OCI-LY7 (cell line): Measurements from ENCODE around the gene ATP11A. TPM values are rescaled to one million over a fixed set of nuclear protein-coding genes. Genes with fewer than 3 reads are reported as not detected.

ENCODE experiments used
- BruUV-seq: library from RNA; stranded (reverse); fragments of 400-500 nt; replicated peaks from 2 replicates; lab custom pipeline; 2021; lab: Mats Ljungman, UMichigan
- CTCF ChIA-PET: fragments of 300-600 bp; sonication (Branson Sonifier 250); formaldehyde crosslinking; loops from one replicate; lab custom pipeline; 2022; ENCODE audit warnings: antibody characterized with exemption; ENCODE audit not compliant: unreplicated experiment; lab: Charles Lee
- POLR2A ChIA-PET: fragments of 300-600 bp; sonication (Branson Sonifier 250); formaldehyde crosslinking; loops from one replicate; lab custom pipeline; 2022; ENCODE audit warnings: antibody characterized with exemption; lab: Charles Lee
- DNase-seq: peaks from one replicate; pipeline ENCODE4 v3.0.0-alpha.2; 2015; ENCODE audit warnings: low spot score
- H2AFZ ChIP-seq: fragments of 200-600 bp; sonication (generic), shearing (Covaris generic); 2 replicates; pipeline ENCODE4 v1.6.1; 2014; ENCODE audit warnings: mild to moderate bottlenecking, antibody characterized with exemption, low read length, moderate library complexity
- H3K27ac ChIP-seq: fragments of 200-600 bp; sonication (generic); 2 replicates; pipeline ENCODE4 v1.5.1; 2014; ENCODE audit warnings: mixed run types, low read depth, mild to moderate bottlenecking, moderate library complexity, low read length, inconsistent platforms; ENCODE audit not compliant: poor library complexity, severe bottlenecking
- H3K36me3 ChIP-seq: fragments of 200-600 bp; sonication (generic); 2 replicates; pipeline ENCODE4 v1.6.1; 2014; ENCODE audit warnings: mild to moderate bottlenecking, antibody characterized with exemption, low read length, moderate library complexity, mixed read lengths; ENCODE audit not compliant: insufficient read depth
- H3K4me1 ChIP-seq: fragments of 200-600 bp; sonication (generic); 2 replicates; pipeline ENCODE4 v1.5.1; 2014; ENCODE audit warnings: mild to moderate bottlenecking, low read length; ENCODE audit not compliant: insufficient read depth, poor library complexity, severe bottlenecking
- H3K4me2 ChIP-seq: fragments of 200-600 bp; sonication (generic); 2 replicates; pipeline ENCODE4 v1.6.1; 2014; ENCODE audit warnings: mild to moderate bottlenecking, low read length
- H3K4me3 ChIP-seq: fragments of 200-600 bp; sonication (generic); 2 replicates; pipeline ENCODE4 v1.5.1; 2014; ENCODE audit warnings: mild to moderate bottlenecking, low read depth, low read length; ENCODE audit not compliant: poor library complexity, severe bottlenecking
- H3K79me2 ChIP-seq: fragments of 200-600 bp; sonication (generic); 2 replicates; pipeline ENCODE4 v1.6.1; 2016; ENCODE audit warnings: low read depth, mild to moderate bottlenecking, low read length, moderate library complexity, mixed read lengths; ENCODE audit not compliant: insufficient read depth
- H3K9me2 ChIP-seq: fragments of 200-600 bp; sonication (generic); 2 replicates; pipeline ENCODE4 v1.6.1; 2016; ENCODE audit warnings: mild to moderate bottlenecking, low read length, mixed read lengths; ENCODE audit not compliant: insufficient read depth
- H3K9me3 ChIP-seq: fragments of 200-600 bp; sonication (generic); 2 replicates; pipeline ENCODE4 v1.6.1; 2014; ENCODE audit warnings: mild to moderate bottlenecking, mixed run types, low read length, mixed read lengths
- H4K20me1 ChIP-seq: fragments of 200-600 bp; sonication (generic); 2 replicates; pipeline ENCODE4 v1.6.1; 2014; ENCODE audit warnings: mild to moderate bottlenecking, antibody characterized with exemption, low read length, moderate library complexity, mixed read lengths; ENCODE audit not compliant: insufficient read depth
- EZH2phosphoT487 ChIP-seq: fragments of 200-600 bp; sonication (generic); IDR thresholded peaks from 2 replicates; pipeline ENCODE4 v1.6.1; 2018; ENCODE audit warnings: low read depth, borderline replicate concordance, mild to moderate bottlenecking, mixed run types, antibody characterized with exemption, low read length, moderate library complexity, mixed read lengths
- intact Hi-C: fragments of 100-400 bp; cut with micrococcal nuclease; formaldehyde crosslinking; loops from one replicate; pipeline ENCODE4 v1.10.0; 2022; ENCODE audit not compliant: unreplicated experiment
- total RNA-seq, 2 experiments: library from RNA; depleted of rRNA in 1 of 2; stranded (reverse); fragments of >200 nt in 1 of 2; shearing (Covaris generic) in 1 of 2; gene quantifications; 2 replicates each; pipeline ENCODE4 v1.2.3, GENCODE V29; 2014 to 2022
- TF ChIP-seq, protein P1 (sequence below): fragments of 200-600 bp; sonication (generic); conservative IDR thresholded peaks from 2 replicates; pipeline ENCODE4 v1.5.1; 2014; ENCODE audit warnings: mild to moderate bottlenecking, antibody characterized with exemption, low read length, moderate library complexity, mixed read lengths

ATP11A gene
- total RNA-seq, 2 experiments from 2014 or later = 8.8 to 23.1 TPM

DNA sequence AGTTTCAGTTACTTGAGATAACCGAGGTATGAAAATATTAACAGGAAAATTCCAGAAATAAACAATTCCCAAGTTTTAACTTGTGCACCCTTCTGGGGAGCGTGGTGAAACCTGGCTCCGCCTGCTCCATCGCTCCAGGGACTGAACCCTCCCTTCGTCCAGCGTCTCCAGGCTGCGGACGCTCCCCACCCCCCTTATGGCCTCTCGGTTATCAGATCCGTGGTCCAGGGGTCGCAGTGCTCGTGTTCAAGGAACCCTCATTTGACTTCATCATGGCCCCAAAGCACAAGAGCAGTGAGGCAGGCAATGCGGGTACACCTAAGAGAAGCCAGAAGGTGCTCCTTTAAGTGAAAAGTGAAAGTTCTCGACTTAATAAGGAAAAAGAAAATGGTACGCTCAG lies 71.1 kb downstream of the ATP11A start:
- no peaks in the 10 kb centered on the region for H3K9me2 ChIP-seq
- no peaks in the 10 kb centered on the region for H3K36me3 ChIP-seq
- H4K20me1 ChIP-seq = no peaks in the 10 kb centered on the region
- no peak overlapping the region for H3K27ac ChIP-seq
- CTCF ChIA-PET = no interaction called here
- H3K4me2 ChIP-seq = no peak overlapping the region
- no peaks in the 10 kb centered on the region for H3K4me1 ChIP-seq
- POLR2A ChIA-PET = no interaction called here
- DNase-seq = no peak
- TF ChIP-seq EZH2phosphoT487 = no peak
- TF ChIP-seq, protein P1, sequence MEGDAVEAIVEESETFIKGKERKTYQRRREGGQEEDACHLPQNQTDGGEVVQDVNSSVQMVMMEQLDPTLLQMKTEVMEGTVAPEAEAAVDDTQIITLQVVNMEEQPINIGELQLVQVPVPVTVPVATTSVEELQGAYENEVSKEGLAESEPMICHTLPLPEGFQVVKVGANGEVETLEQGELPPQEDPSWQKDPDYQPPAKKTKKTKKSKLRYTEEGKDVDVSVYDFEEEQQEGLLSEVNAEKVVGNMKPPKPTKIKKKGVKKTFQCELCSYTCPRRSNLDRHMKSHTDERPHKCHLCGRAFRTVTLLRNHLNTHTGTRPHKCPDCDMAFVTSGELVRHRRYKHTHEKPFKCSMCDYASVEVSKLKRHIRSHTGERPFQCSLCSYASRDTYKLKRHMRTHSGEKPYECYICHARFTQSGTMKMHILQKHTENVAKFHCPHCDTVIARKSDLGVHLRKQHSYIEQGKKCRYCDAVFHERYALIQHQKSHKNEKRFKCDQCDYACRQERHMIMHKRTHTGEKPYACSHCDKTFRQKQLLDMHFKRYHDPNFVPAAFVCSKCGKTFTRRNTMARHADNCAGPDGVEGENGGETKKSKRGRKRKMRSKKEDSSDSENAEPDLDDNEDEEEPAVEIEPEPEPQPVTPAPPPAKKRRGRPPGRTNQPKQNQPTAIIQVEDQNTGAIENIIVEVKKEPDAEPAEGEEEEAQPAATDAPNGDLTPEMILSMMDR = no peak
- H3K4me3 ChIP-seq = no peak overlapping the region
- intact Hi-C loops = no loop called here
- H3K9me3 ChIP-seq = no peaks in the 10 kb centered on the region
- H3K79me2 ChIP-seq = no peaks in the 10 kb centered on the region
- BruUV-seq = no TSS peak
- H2AFZ ChIP-seq = no peak overlapping the region

DNA sequence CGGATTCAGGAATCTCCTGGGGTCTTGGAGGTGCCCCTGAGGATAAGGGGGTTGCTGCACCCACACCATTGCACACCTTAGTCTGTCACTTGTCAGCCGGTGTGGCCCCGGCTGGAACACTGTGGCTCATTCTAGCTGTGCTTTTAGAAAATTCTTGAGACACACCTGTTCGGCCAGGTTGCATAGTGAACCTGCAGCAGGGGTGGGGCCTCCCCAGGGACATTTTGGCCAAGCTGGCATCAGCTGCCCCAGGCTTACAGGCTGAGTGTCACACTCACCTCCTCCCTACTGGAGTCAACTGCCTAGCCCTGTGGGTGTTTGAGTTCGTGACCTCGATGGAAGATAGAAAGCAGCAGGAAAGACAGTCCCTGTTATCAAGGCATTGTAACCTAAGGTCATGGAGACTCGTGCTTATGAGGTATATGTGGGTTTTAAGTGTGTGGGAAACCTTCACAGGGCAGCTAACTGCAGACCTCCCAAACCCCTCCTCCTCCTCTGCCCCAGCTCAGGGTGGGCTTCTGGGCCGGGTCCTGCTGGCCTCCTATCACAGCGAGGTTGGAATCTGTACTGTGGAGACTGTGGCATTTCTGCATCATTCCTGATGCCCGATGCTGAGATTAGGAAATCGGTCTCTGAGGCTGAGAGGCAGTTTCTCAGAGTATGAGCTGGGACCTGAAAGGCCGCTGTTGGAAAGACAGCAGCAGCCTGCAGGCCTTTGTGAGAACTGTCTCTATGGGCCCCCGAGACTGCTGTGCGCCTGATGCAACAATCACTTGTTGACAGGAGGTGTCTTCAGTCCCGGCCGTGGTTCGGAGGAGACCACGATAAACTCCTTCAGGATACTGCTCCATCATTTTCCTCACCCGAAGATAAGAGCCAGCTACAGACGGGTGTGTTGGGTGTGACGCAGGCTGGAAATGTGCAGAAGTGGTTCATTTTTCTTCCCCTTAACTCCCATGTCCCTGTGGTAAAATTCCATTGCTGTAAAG lies 72.2 kb downstream of the ATP11A start:
- no peaks in the 10 kb centered on the region for H4K20me1 ChIP-seq
- H2AFZ ChIP-seq = no peak overlapping the region
- H3K4me3 ChIP-seq = no peak overlapping the region
- H3K4me1 ChIP-seq = no peaks in the 10 kb centered on the region
- H3K9me3 ChIP-seq = no peaks in the 10 kb centered on the region
- no TSS peak for BruUV-seq
- no peaks in the 10 kb centered on the region for H3K79me2 ChIP-seq
- no peak for TF ChIP-seq EZH2phosphoT487
- TF ChIP-seq, protein P1 = no peak
- no peak for DNase-seq
- no peak overlapping the region for H3K4me2 ChIP-seq
- intact Hi-C loops = no loop called here
- ChIA-PET CTCF (no interaction called here), POLR2A (no interaction called here)
- no peaks in the 10 kb centered on the region for H3K36me3 ChIP-seq
- H3K27ac ChIP-seq = no peak overlapping the region
- H3K9me2 ChIP-seq = no peaks in the 10 kb centered on the region

DNA sequence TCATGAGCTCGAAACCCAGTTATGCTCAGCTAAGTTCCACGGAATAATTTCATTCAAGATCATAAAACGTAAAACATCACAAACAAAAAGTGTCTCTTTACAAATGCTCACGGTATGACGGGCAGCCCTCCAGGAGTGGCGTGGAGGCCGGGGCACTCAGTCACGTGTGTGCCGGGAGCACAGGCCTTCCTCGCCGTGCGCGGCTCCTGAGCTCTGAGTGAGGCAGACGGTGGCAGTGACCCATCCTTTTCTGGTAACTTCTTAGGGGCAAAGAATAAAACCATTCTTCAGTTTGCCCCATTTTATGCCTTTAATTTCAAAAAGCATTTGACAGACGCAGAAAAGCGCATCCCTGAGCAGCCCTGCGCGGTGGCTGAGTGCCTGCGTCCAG lies 72.8 kb downstream of the ATP11A start:
- Histone ChIP-seq H3K4me2 (no peak overlapping the region), H3K4me1 (no peaks in the 10 kb centered on the region), H3K9me2 (no peaks in the 10 kb centered on the region), H3K36me3 (no peaks in the 10 kb centered on the region), H3K9me3 (no peaks in the 10 kb centered on the region), H3K4me3 (no peak overlapping the region), H3K79me2 (no peaks in the 10 kb centered on the region), H4K20me1 (no peaks in the 10 kb centered on the region; the same call in 1 of the 2 replicates), H2AFZ (no peak overlapping the region), H3K27ac (no peak overlapping the region)
- BruUV-seq = no TSS peak
- POLR2A ChIA-PET = no interaction called here
- DNase-seq = no peak
- TF ChIP-seq EZH2phosphoT487 = no peak
- TF ChIP-seq, protein P1 = no peak
- CTCF ChIA-PET = no interaction called here
- intact Hi-C loops = no loop called here
